Kidney epithelial cell (primary cell): ENCODE measurements around the gene ITSN2. TPM values are rescaled to one million over a fixed set of nuclear protein-coding genes. Genes with fewer than 3 reads are reported as not detected.

Experiments used
- DNase-seq: peaks from one replicate; pipeline ENCODE4 v3.0.0-alpha.2; 2010; ENCODE audit warnings: low read depth
- H3K27me3 ChIP-seq: 2 replicates; pipeline ENCODE4 v1.6.0; 2011; ENCODE audit warnings: low read length; ENCODE audit not compliant: control insufficient read depth, insufficient read depth
- H3K36me3 ChIP-seq: 2 replicates; pipeline ENCODE4 v1.5.1; 2011; ENCODE audit warnings: low read length; ENCODE audit not compliant: control insufficient read depth, insufficient read depth
- H3K4me3 ChIP-seq: 2 replicates; pipeline ENCODE4 v1.5.1; 2011; ENCODE audit warnings: low read depth, mild to moderate bottlenecking, control low read depth, low read length
- total RNA-seq: library from RNA; depleted of rRNA; stranded (reverse); fragments of >200 nt; gene quantifications from 2 replicates; pipeline ENCODE4 v1.2.3, GENCODE V29; 2015
- TF ChIP-seq, protein P1 (sequence below): IDR thresholded peaks from 2 replicates; pipeline ENCODE4 v1.5.1; 2011; ENCODE audit warnings: mild to moderate bottlenecking, moderate library complexity, low read length, control low read depth, inconsistent platforms; ENCODE audit not compliant: insufficient read depth, poor library complexity, severe bottlenecking

Gene ITSN2
- total RNA-seq, 1 donor from 2014 or later = 23.0 TPM

DNA sequence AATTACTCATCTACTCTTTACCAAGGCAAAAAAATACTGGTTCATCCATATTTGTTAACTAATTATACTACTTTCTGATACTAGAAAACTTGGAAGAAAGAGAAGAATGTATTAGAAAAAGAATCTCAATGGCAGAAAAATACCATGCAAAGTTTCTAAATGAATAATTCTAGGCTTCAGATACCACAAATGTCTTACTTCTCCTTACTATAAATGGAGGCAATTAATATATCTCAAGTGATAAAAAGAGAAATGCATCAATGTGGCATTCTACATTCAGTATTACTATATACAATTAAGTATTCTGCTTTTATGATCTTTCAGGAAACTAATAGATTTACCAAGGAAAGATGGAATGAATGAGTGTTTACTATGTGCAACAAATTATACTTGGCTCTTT, 85.5 kb downstream of the ITSN2 start:
- no peak for DNase-seq
- Histone ChIP-seq H3K4me3 (no peak overlapping the region), H3K36me3 (no peaks in the 10 kb centered on the region), H3K27me3 (no peaks in the 10 kb centered on the region)
- TF ChIP-seq, protein P1, sequence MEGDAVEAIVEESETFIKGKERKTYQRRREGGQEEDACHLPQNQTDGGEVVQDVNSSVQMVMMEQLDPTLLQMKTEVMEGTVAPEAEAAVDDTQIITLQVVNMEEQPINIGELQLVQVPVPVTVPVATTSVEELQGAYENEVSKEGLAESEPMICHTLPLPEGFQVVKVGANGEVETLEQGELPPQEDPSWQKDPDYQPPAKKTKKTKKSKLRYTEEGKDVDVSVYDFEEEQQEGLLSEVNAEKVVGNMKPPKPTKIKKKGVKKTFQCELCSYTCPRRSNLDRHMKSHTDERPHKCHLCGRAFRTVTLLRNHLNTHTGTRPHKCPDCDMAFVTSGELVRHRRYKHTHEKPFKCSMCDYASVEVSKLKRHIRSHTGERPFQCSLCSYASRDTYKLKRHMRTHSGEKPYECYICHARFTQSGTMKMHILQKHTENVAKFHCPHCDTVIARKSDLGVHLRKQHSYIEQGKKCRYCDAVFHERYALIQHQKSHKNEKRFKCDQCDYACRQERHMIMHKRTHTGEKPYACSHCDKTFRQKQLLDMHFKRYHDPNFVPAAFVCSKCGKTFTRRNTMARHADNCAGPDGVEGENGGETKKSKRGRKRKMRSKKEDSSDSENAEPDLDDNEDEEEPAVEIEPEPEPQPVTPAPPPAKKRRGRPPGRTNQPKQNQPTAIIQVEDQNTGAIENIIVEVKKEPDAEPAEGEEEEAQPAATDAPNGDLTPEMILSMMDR = no peak

- H3K36me3 ChIP-seq = no peaks in the 10 kb centered on the region
- TF ChIP-seq, protein P1 = no peak
Observed at GRCh38 chr2:24273598-24273997, 86.7 kb downstream of the ITSN2 start.

GRCh38 chr2:24272907-24273306, 87.4 kb downstream of the ITSN2 start:
- H3K4me3 ChIP-seq = no peak overlapping the region
- DNase-seq = no peak
- no peaks in the 10 kb centered on the region for H3K27me3 ChIP-seq
- TF ChIP-seq, protein P1 = no peak
- no peaks in the 10 kb centered on the region for H3K36me3 ChIP-seq

More at GRCh38 chr2:24273598-24273997, 86.7 kb downstream of the ITSN2 start:
- Histone ChIP-seq H3K27me3 (no peaks in the 10 kb centered on the region), H3K4me3 (no peak overlapping the region)
- no peak for DNase-seq

DNA sequence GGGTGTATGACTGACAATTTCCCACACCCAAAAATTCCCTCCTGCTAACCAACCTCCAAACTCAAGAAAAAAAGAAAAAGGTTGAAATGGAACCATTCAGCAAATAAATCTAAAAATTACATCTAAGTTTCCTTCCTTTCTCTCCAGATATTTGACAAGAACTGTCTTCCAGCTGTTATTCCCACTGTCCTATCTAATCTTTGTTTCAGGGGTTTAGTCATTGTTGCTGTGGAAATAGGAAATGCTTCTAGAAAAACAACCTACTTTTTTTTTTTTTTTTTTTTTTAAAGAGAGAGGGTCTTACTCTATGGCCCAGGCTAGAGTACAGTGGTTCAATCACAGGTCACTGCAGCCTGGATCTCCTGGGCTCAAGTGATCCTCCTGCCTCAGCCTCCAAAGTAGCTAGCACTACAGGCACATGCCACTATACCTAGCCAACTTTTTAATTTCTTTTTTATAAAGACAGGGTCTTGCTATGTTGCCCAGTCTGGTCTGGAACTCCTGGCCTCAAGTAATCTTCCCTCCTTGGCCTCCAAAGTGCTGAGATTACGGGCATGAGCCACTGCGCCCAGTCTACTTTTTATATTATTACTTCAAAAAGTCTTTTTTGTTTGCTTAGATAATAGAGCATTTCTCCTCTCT, 88.1 kb downstream of the ITSN2 start:
- H3K27me3 ChIP-seq = no peaks in the 10 kb centered on the region
- no peak overlapping the region for H3K4me3 ChIP-seq
- TF ChIP-seq, protein P1 = no peak
- H3K36me3 ChIP-seq = no peaks in the 10 kb centered on the region
- no peak for DNase-seq

GRCh38 chr2:24269265-24269664, 91.1 kb downstream of the ITSN2 start:
- DNase-seq = peak; percentile 62

More at GRCh38 chr2:24269265-24269664, 91.1 kb downstream of the ITSN2 start:
- TF ChIP-seq, protein P1 = no peak
- Histone ChIP-seq H3K4me3 (no peak overlapping the region), H3K36me3 (no peaks in the 10 kb centered on the region), H3K27me3 (no peaks in the 10 kb centered on the region)
